Activated effector memory CD4-positive, alpha-beta T cell treated with anti-CD3 and anti-CD28 coated beads, Interleukin-2, amount 50 U/mL, for 16 hours (primary cell): ENCODE data around the gene FCHSD2.
"Not testable (repeated sequence)": the region's sequence is repeated elsewhere in the genome, so short reads cannot be mapped to it uniquely, and the experiment has no call there.

ENCODE experiments used
- DNase-seq: peaks from one replicate; pipeline ENCODE4 v3.0.0-alpha.2; 2020

The FCHSD2 gene

GRCh38 chr11:72829884-72830533 is 312.1 kb downstream of the FCHSD2 start:
- DNase-seq: no peak

GRCh38 chr11:72829178-72829577 is 312.9 kb downstream of the FCHSD2 start:
- DNase-seq: no peak

- DNase-seq: no peak
Measured at GRCh38 chr11:72828692-72829101, 313.4 kb downstream of the FCHSD2 start.

- DNase-seq: no peak
Measured at GRCh38 chr11:72828081-72828567, 314.0 kb downstream of the FCHSD2 start.

- not testable (repeated sequence) for DNase-seq
Measured at GRCh38 chr11:72827656-72828055, 314.5 kb downstream of the FCHSD2 start.

- no peak for DNase-seq
Measured at GRCh38 chr11:72826942-72827480, 315.1 kb downstream of the FCHSD2 start.

GRCh38 chr11:72826191-72826941 is 315.8 kb downstream of the FCHSD2 start:
- DNase-seq: no peak

GRCh38 chr11:72825661-72826060 is 316.5 kb downstream of the FCHSD2 start:
- DNase-seq: no peak

- DNase-seq: no peak
Measured at GRCh38 chr11:72824811-72825505, 317.2 kb downstream of the FCHSD2 start.

- DNase-seq: no peak
Measured at GRCh38 chr11:72824020-72824419, 318.1 kb downstream of the FCHSD2 start.

GRCh38 chr11:72823105-72823804 is 318.9 kb downstream of the FCHSD2 start:
- no peak for DNase-seq

- DNase-seq: peak; percentile 94
Measured at GRCh38 chr11:72821920-72822799, 320.0 kb downstream of the FCHSD2 start.

GRCh38 chr11:72821221-72821919 is 320.7 kb downstream of the FCHSD2 start:
- DNase-seq: no peak

- no peak for DNase-seq
Measured at GRCh38 chr11:72820439-72821139, 321.5 kb downstream of the FCHSD2 start.

- DNase-seq: peak; percentile 14
Measured at GRCh38 chr11:72818971-72819370, 323.1 kb downstream of the FCHSD2 start.

GRCh38 chr11:72817966-72818365 is 324.2 kb downstream of the FCHSD2 start:
- DNase-seq: no peak

- no peak for DNase-seq
Measured at GRCh38 chr11:72816404-72816990, 325.6 kb downstream of the FCHSD2 start.

- DNase-seq: no peak
Measured at GRCh38 chr11:72815110-72815618, 327.0 kb downstream of the FCHSD2 start.

- DNase-seq: peak; percentile 97
Measured at GRCh38 chr11:72814286-72815109, 327.6 kb downstream of the FCHSD2 start, which contains the start of gene ATG16L2. Gene ATG16L2, plus strand, starts transcription at chr11:72814411. Its CDS starts 35 bp downstream, at chr11:72814446.
